Vagina (tissue), 2 donors: ENCODE results near the gene PPP1R3E. TPM values are rescaled to one million over a fixed set of nuclear protein-coding genes. Genes with fewer than 3 reads are reported as not detected.
"Not testable (repeated sequence)": the region's sequence is repeated elsewhere in the genome, so short reads cannot be mapped to it uniquely, and the experiment has no call there.

Source experiments
- DNase-seq, 2 donors: peaks; one replicate each; pipeline ENCODE4 v3.0.0-alpha.2; 2017; ENCODE audit errors: extremely low spot score in 2 of 2
- H3K27ac ChIP-seq: fragments of 200-600 bp; sonication (generic); one replicate; pipeline ENCODE4 v1.5.1; 2019
- H3K27me3 ChIP-seq: fragments of 200-600 bp; sonication (generic); one replicate; pipeline ENCODE4 v1.5.1; 2019
- H3K36me3 ChIP-seq, 2 donors: fragments of 200-600 bp; sonication (generic); one replicate each; pipeline ENCODE4 v1.5.1; 2017 to 2019
- H3K4me1 ChIP-seq: fragments of 200-600 bp; sonication (generic); one replicate; pipeline ENCODE4 v1.5.1; 2019
- H3K4me3 ChIP-seq, 2 donors: fragments of 200-600 bp; sonication (generic); 1 replicate in 1 of 2; 2 replicates in 1 of 2; pipeline ENCODE4 v1.5.1; 2016 to 2019
- H3K9me3 ChIP-seq: fragments of 200-600 bp; sonication (generic); one replicate; pipeline ENCODE4 v1.5.1; 2019
- POLR2A ChIP-seq, 2 donors: fragments of 450-650 bp; IDR thresholded peaks; one replicate each; pipeline ENCODE4 v1.6.1; 2017; ENCODE audit warnings: antibody characterized with exemption in 2 of 2, mild to moderate bottlenecking in 2 of 2, moderate library complexity in 2 of 2
- POLR2AphosphoS5 ChIP-seq, 2 donors: sonication (generic); formaldehyde crosslinking; IDR thresholded peaks; one replicate each; pipeline ENCODE4 v1.9.0; 2017; ENCODE audit warnings: antibody characterized with exemption in 2 of 2, mild to moderate bottlenecking in 2 of 2, low read depth in 1 of 2; ENCODE audit not compliant: insufficient read depth in 1 of 2
- intact Hi-C: fragments of 100-400 bp; cut with DNase I; formaldehyde crosslinking; loops from one replicate; pipeline ENCODE4 v1.15.1; 2023
- total RNA-seq: library from RNA; depleted of rRNA; stranded (reverse); fragments of >200 nt; gene quantifications from one replicate; pipeline ENCODE4 v1.2.3, GENCODE V29; 2016
- TF ChIP-seq, protein P1 (sequence below), 3 experiments: fragments of 450-650 bp in 2 of 3; fragments of 200-600 bp in 1 of 3; sonication (generic) in 1 of 3; IDR thresholded peaks; one replicate each; pipeline ENCODE4 v1.5.1; 2017 to 2019; ENCODE audit warnings: antibody characterized with exemption in 3 of 3, mild to moderate bottlenecking in 2 of 3, moderate library complexity in 2 of 3

Gene PPP1R3E
- total RNA-seq, 1 donor from 2014 or later = 8.6 TPM

- H3K36me3 ChIP-seq = no peaks in the 10 kb centered on the region
- no peaks in the 10 kb centered on the region for H3K9me3 ChIP-seq
- H3K27ac ChIP-seq = no peak overlapping the region
- intact Hi-C loops = no loop called here
- no peaks in the 10 kb centered on the region for H3K4me1 ChIP-seq
- TF ChIP-seq, protein P1, sequence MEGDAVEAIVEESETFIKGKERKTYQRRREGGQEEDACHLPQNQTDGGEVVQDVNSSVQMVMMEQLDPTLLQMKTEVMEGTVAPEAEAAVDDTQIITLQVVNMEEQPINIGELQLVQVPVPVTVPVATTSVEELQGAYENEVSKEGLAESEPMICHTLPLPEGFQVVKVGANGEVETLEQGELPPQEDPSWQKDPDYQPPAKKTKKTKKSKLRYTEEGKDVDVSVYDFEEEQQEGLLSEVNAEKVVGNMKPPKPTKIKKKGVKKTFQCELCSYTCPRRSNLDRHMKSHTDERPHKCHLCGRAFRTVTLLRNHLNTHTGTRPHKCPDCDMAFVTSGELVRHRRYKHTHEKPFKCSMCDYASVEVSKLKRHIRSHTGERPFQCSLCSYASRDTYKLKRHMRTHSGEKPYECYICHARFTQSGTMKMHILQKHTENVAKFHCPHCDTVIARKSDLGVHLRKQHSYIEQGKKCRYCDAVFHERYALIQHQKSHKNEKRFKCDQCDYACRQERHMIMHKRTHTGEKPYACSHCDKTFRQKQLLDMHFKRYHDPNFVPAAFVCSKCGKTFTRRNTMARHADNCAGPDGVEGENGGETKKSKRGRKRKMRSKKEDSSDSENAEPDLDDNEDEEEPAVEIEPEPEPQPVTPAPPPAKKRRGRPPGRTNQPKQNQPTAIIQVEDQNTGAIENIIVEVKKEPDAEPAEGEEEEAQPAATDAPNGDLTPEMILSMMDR (IDR thresholded peaks at IDR 0.05) = no peak
- TF ChIP-seq POLR2A (IDR thresholded peaks at IDR 0.05) (no peak), POLR2AphosphoS5 (IDR thresholded peaks at IDR 0.05; ENCODE audit: insufficient read depth in 1 of 2, low read depth in 1 of 2) (no peak)
- DNase-seq = no peak
- H3K27me3 ChIP-seq = no peaks in the 10 kb centered on the region
- no peak overlapping the region for H3K4me3 ChIP-seq
These were observed 33.0 kb upstream of the PPP1R3E start for GRCh38 chr14:23335623-23336022.

- Histone ChIP-seq H3K27me3 (no peaks in the 10 kb centered on the region), H3K4me3 (no peak overlapping the region), H3K9me3 (no peaks in the 10 kb centered on the region), H3K27ac (no peak overlapping the region), H3K36me3 (peaks cover 0 to 22% of the 10 kb centered on the region in 2 donors), H3K4me1 (peaks cover 5% of the 10 kb centered on the region)
- intact Hi-C loops = loop anchor here (10.0 kb wide), 2 partner anchors 63 to 137 kb away; partner anchors contain the start of gene NGDN
- no peak for DNase-seq
- peak in 1 of 2 donors; percentile 37 for TF ChIP-seq POLR2AphosphoS5 (IDR thresholded peaks at IDR 0.05; ENCODE audit: insufficient read depth in 1 of 2, low read depth in 1 of 2)
- TF ChIP-seq, protein P1 (IDR thresholded peaks at IDR 0.05) = peak; percentile 67 to 90 (median 85)
- TF ChIP-seq POLR2A (IDR thresholded peaks at IDR 0.05) = no peak
These were observed 25.5 kb upstream of the PPP1R3E start for GRCh38 chr14:23327947-23328744.

- no peaks in the 10 kb centered on the region for H3K27me3 ChIP-seq
- TF ChIP-seq POLR2A (IDR thresholded peaks at IDR 0.05) (no peak), POLR2AphosphoS5 (IDR thresholded peaks at IDR 0.05; ENCODE audit: insufficient read depth in 1 of 2, low read depth in 1 of 2) (no peak)
- TF ChIP-seq, protein P1 (IDR thresholded peaks at IDR 0.05) = no peak
- no peak overlapping the region for H3K27ac ChIP-seq
- intact Hi-C loops = loop anchor here (10.0 kb wide), 2 partner anchors 62 to 138 kb away; partner anchors contain the start of gene NGDN
- H3K4me1 ChIP-seq = peaks cover 17% of the 10 kb centered on the region
- H3K36me3 ChIP-seq = peaks cover 0 to 29% of the 10 kb centered on the region in 2 donors
- DNase-seq = no peak
- no peak overlapping the region for H3K4me3 ChIP-seq
- H3K9me3 ChIP-seq = no peaks in the 10 kb centered on the region
These were observed 24.1 kb upstream of the PPP1R3E start for GRCh38 chr14:23326491-23327332.

- H3K4me3 ChIP-seq, H3K27me3 ChIP-seq, DNase-seq, H3K27ac ChIP-seq, H3K9me3 ChIP-seq: not testable (repeated sequence)
- Histone ChIP-seq H3K4me1 (peaks cover 17% of the 10 kb centered on the region), H3K36me3 (peaks cover 0 to 29% of the 10 kb centered on the region in 2 donors)
- intact Hi-C loops = loop anchor here (10.0 kb wide), 2 partner anchors 61 to 139 kb away; partner anchors contain the start of gene NGDN
These were observed 23.1 kb upstream of the PPP1R3E start for GRCh38 chr14:23325746-23326145.

- Histone ChIP-seq H3K27me3 (no peaks in the 10 kb centered on the region), H3K4me3 (no peak overlapping the region), H3K27ac (no peak overlapping the region), H3K36me3 (peaks cover 0 to 29% of the 10 kb centered on the region in 2 donors), H3K9me3 (no peaks in the 10 kb centered on the region), H3K4me1 (peaks cover 23% of the 10 kb centered on the region)
- intact Hi-C loops = loop anchor here (5.0 to 10.0 kb wide), 3 partner anchors 60 to 237 kb away; partner anchors contain the start of gene NGDN
- DNase-seq = no peak
- no peak for TF ChIP-seq POLR2AphosphoS5 (IDR thresholded peaks at IDR 0.05; ENCODE audit: insufficient read depth in 1 of 2, low read depth in 1 of 2)
- TF ChIP-seq POLR2A (IDR thresholded peaks at IDR 0.05) = no peak
- TF ChIP-seq, protein P1 (IDR thresholded peaks at IDR 0.05) = no peak
These were observed 22.3 kb upstream of the PPP1R3E start for GRCh38 chr14:23324993-23325392.
